ENCODE data around the gene C10orf105. TPM values are rescaled to one million over a fixed set of nuclear protein-coding genes. Genes with fewer than 3 reads are reported as not detected.

Gene C10orf105
- total RNA-seq, 4 donors from 2014 or later, result 0.06 to 0.17 (median 0.11) TPM; not detected in 1

GRCh38 chr10:71677261-71677660 is 42.3 kb downstream of the C10orf105 start:
- H3K27ac ChIP-seq (replicated peaks in 1 of 4), result no peak overlapping the region
- TF ChIP-seq CTCF (IDR thresholded peaks at IDR 0.05), result no peak
- TF ChIP-seq POLR2A (IDR thresholded peaks at IDR 0.05; ENCODE audit: low read depth), result no peak
- no peak for TF ChIP-seq EP300 (IDR thresholded peaks at IDR 0.05)
- no peak for TF ChIP-seq POLR2AphosphoS5 (IDR thresholded peaks at IDR 0.05)
- H3K4me1 ChIP-seq, result peaks cover 0 to 12% (median 7%) of the 10 kb centered on the region in 4 donors
- H3K9me3 ChIP-seq, result no peaks in the 10 kb centered on the region
- intact Hi-C loops (cut with DNase I), result no loop called here
- H3K27me3 ChIP-seq, result no peaks in the 10 kb centered on the region
- WGBS, result 95% methylated on average over 17 of the region's 17 CpGs
- H3K36me3 ChIP-seq, result peaks cover 0 to 27% (median 2%) of the 10 kb centered on the region in 4 donors
- no peak overlapping the region for H3K4me3 ChIP-seq
- no peak for DNase-seq (ENCODE audit: extremely low spot score)

- Histone ChIP-seq H3K9me3 (no peaks in the 10 kb centered on the region), H3K36me3 (peaks cover 0 to 27% (median 2%) of the 10 kb centered on the region in 4 donors), H3K27me3 (no peaks in the 10 kb centered on the region), H3K4me3 (no peak overlapping the region), H3K4me1 (peaks cover 0 to 12% (median 7%) of the 10 kb centered on the region in 4 donors), H3K27ac (replicated peaks in 1 of 4) (no peak overlapping the region)
- intact Hi-C loops (cut with DNase I), result no loop called here
- TF ChIP-seq POLR2A (IDR thresholded peaks at IDR 0.05; ENCODE audit: low read depth) (no peak), EP300 (IDR thresholded peaks at IDR 0.05) (no peak), POLR2AphosphoS5 (IDR thresholded peaks at IDR 0.05) (no peak), CTCF (IDR thresholded peaks at IDR 0.05) (no peak)
- 97% methylated on average over 6 of the region's 6 CpGs for WGBS
- no peak for DNase-seq (ENCODE audit: extremely low spot score)
These were observed 44.1 kb downstream of the C10orf105 start for GRCh38 chr10:71675295-71675970.

- Histone ChIP-seq H3K27me3 (no peaks in the 10 kb centered on the region), H3K27ac (replicated peaks in 1 of 4) (no peak overlapping the region), H3K36me3 (no peaks in the 10 kb centered on the region), H3K9me3 (no peaks in the 10 kb centered on the region), H3K4me1 (peaks cover 0 to 18% (median 7%) of the 10 kb centered on the region in 4 donors), H3K4me3 (no peak overlapping the region)
- WGBS, result 90% methylated on average over 9 of the region's 16 CpGs
- no peak for DNase-seq (ENCODE audit: extremely low spot score)
- TF ChIP-seq CTCF (IDR thresholded peaks at IDR 0.05) (no peak), EP300 (IDR thresholded peaks at IDR 0.05) (no peak), POLR2AphosphoS5 (IDR thresholded peaks at IDR 0.05) (no peak)
- intact Hi-C loops (cut with DNase I), result no loop called here
These were observed 47.3 kb downstream of the C10orf105 start for GRCh38 chr10:71671994-71672946.

DNA sequence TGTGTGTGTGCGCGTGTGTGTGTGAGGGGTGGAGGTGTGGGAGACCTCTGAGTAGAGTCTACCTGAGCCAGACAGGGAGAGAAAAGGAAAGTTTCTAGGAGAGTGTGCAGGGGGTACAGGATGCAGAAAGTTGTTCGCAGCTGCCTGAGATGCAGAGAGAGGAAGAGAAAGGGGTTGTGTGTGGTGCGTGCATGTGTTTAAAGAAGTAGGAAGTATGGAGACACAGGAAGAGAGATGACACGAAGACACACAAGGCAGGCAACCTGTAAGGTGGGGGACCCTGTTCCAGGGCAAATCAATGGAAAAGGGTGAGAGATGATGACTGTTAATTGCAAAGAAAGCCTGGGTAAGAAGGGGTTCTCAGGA is 52.2 kb downstream of the C10orf105 start:
- intact Hi-C loops (cut with DNase I), result no loop called here
- no peak for DNase-seq (ENCODE audit: extremely low spot score)
- no peaks in the 10 kb centered on the region for H3K9me3 ChIP-seq
- peak overlapping the region in 1 of 4 donors; percentile 32 for H3K4me3 ChIP-seq
- H3K4me1 ChIP-seq, result peaks cover 0 to 49% (median 34%) of the 10 kb centered on the region in 4 donors
- no peaks in the 10 kb centered on the region for H3K27me3 ChIP-seq
- H3K27ac ChIP-seq (replicated peaks in 1 of 4), result peak overlapping the region in 2 of 4 donors; percentile 40 to 69
- TF ChIP-seq CTCF (IDR thresholded peaks at IDR 0.05), result no peak
- TF ChIP-seq EP300 (IDR thresholded peaks at IDR 0.05), result no peak
- no peak for TF ChIP-seq POLR2A (IDR thresholded peaks at IDR 0.05; ENCODE audit: low read depth)
- no peak for TF ChIP-seq POLR2AphosphoS5 (IDR thresholded peaks at IDR 0.05)
- H3K36me3 ChIP-seq, result no peaks in the 10 kb centered on the region
- 35% methylated on average over 5 of the region's 5 CpGs for WGBS

All from esophagus muscularis mucosa (tissue), 4 donors.